A549 (cell line): Measurements from ENCODE around the gene ATG2A. TPM values are rescaled to one million over a fixed set of nuclear protein-coding genes. Genes with fewer than 3 reads are reported as not detected.

Source experiments
- ATOH8 ChIP-seq: fragments of 250-450 bp; sonication (Bioruptor Pico); IDR thresholded peaks from 2 replicates; pipeline ENCODE4 v1.5.0; 2020; ENCODE audit warnings: low read depth, mild to moderate bottlenecking, moderate library complexity
- CHD4 ChIP-seq: fragments of 200-600 bp; sonication (generic); IDR thresholded peaks from 2 replicates; pipeline ENCODE4 v1.6.1; 2016; ENCODE audit warnings: antibody characterized with exemption, mild to moderate bottlenecking, borderline replicate concordance
- EHMT2 ChIP-seq: fragments of 200-600 bp; sonication (generic); IDR thresholded peaks from 2 replicates; pipeline ENCODE4 v1.6.1; 2016; ENCODE audit warnings: antibody characterized with exemption, low read depth, mild to moderate bottlenecking, moderate library complexity
- ELK1 ChIP-seq: fragments of 150-350 bp; IDR thresholded peaks from 2 replicates; pipeline ENCODE4 v1.6.1; 2014; ENCODE audit warnings: low read depth, mild to moderate bottlenecking, low read length
- FOSB ChIP-seq: fragments of 250-450 bp; sonication (Bioruptor Pico); IDR thresholded peaks from 2 replicates; pipeline ENCODE4 v1.5.0; 2020; ENCODE audit warnings: mild to moderate bottlenecking, moderate library complexity
- GATA3 ChIP-seq: IDR thresholded peaks from 2 replicates; pipeline ENCODE4 v1.6.1; 2012; ENCODE audit warnings: borderline replicate concordance
- HDAC2 ChIP-seq: fragments of 200-600 bp; sonication (generic); IDR thresholded peaks from 2 replicates; pipeline ENCODE4 v1.6.1; 2016
- HES2 ChIP-seq: fragments of >200 bp; sonication (Bioruptor Twin); formaldehyde crosslinking; IDR thresholded peaks from 2 replicates; pipeline ENCODE4 v1.6.1; 2016
- HEYL ChIP-seq: fragments of 250-450 bp; sonication (Bioruptor Pico); IDR thresholded peaks from 2 replicates; pipeline ENCODE4 v1.8.0; 2021; ENCODE audit warnings: mild to moderate bottlenecking, moderate library complexity
- JUNB ChIP-seq: fragments of >200 bp; sonication (Bioruptor Twin); formaldehyde crosslinking; IDR thresholded peaks from 2 replicates; pipeline ENCODE4 v1.6.1; 2016
- MYC ChIP-seq: IDR thresholded peaks from 2 replicates; pipeline ENCODE4 v1.6.1; 2012; ENCODE audit warnings: mild to moderate bottlenecking, inconsistent platforms, low read length, improper control_type of control experiment, borderline replicate concordance
- NPAS2 ChIP-seq: fragments of 250-450 bp; sonication (Bioruptor Pico); IDR thresholded peaks from 2 replicates; pipeline ENCODE4 v1.8.0; 2022; ENCODE audit warnings: mild to moderate bottlenecking, moderate library complexity, borderline replicate concordance
- POLR2A ChIP-seq: IDR thresholded peaks from 2 replicates; pipeline ENCODE4 v1.6.1; 2012; ENCODE audit warnings: mild to moderate bottlenecking, low read length
- REST ChIP-seq: fragments of 200-600 bp; sonication (generic); IDR thresholded peaks from 2 replicates; pipeline ENCODE4 v1.6.1; 2016; ENCODE audit warnings: antibody characterized with exemption, mild to moderate bottlenecking, moderate library complexity
- RNF2 ChIP-seq: fragments of 200-600 bp; sonication (generic); IDR thresholded peaks from 2 replicates; pipeline ENCODE4 v1.6.1; 2016; ENCODE audit warnings: low read depth, mild to moderate bottlenecking, antibody characterized with exemption, moderate library complexity, borderline replicate concordance
- SREBF2 ChIP-seq: fragments of 450-650 bp; IDR thresholded peaks from 2 replicates; pipeline ENCODE4 v1.6.1; 2014; ENCODE audit warnings: mild to moderate bottlenecking, moderate library complexity
- TP53 ChIP-seq: fragments of 250-450 bp; sonication (Bioruptor Pico); IDR thresholded peaks from 2 replicates; pipeline ENCODE4 v1.5.0; 2021; ENCODE audit warnings: mild to moderate bottlenecking, moderate library complexity
- ZC3H11A ChIP-seq: fragments of 450-650 bp; IDR thresholded peaks from 2 replicates; pipeline ENCODE4 v1.6.1; 2014; ENCODE audit warnings: antibody characterized with exemption, mild to moderate bottlenecking
- ZFP36 ChIP-seq: fragments of 450-650 bp; IDR thresholded peaks from 2 replicates; pipeline ENCODE4 v1.6.1; 2014; ENCODE audit warnings: borderline replicate concordance; ENCODE audit not compliant: partially characterized antibody
- ZNF302 ChIP-seq: fragments of 250-450 bp; sonication (Bioruptor Pico); IDR thresholded peaks from 2 replicates; pipeline ENCODE4 v1.9.0; 2021; ENCODE audit warnings: inconsistent platforms, mild to moderate bottlenecking, moderate library complexity
- ZSCAN20 ChIP-seq: fragments of 250-450 bp; sonication (Bioruptor Pico); IDR thresholded peaks from 2 replicates; pipeline ENCODE4 v1.8.0; 2022; ENCODE audit warnings: mild to moderate bottlenecking, moderate library complexity
- polyA plus RNA-seq, 4 experiments: library from polyadenylated mRNA; depleted of rRNA in 3 of 4; stranded (reverse); fragments of >200 nt; fragmentation: RNase III in 1 of 4; extraction: RNeasy Plus Mini Kit Qiagen cat#74134 plus additional on column Dnase treatment in 1 of 4; gene quantifications; 2 replicates in 3 of 4; 3 replicates in 1 of 4; pipeline ENCODE4 v1.2.3, GENCODE V29; 2011 to 2017

ATG2A gene
- polyA plus RNA-seq, 2 of the 4 experiments (the other 2 are of a cell fraction), result 3.1 to 13.4 TPM

GRCh38 chr11:64856382-64857227, 60.4 kb downstream of the ATG2A start (continued):
- no peak for TF ChIP-seq REST
- no peak for TF ChIP-seq HES2
- TF ChIP-seq ZFP36, result no peak
- no peak for TF ChIP-seq EHMT2
- no peak for TF ChIP-seq CHD4
- TF ChIP-seq ZNF302 (CRISPR knock-in tag), result no peak
- peak; percentile 40; the same call in 1 of the 2 replicates for TF ChIP-seq GATA3
- TF ChIP-seq FOSB (CRISPR knock-in tag), result no peak
- TF ChIP-seq SREBF2, result no peak
- TF ChIP-seq ELK1, result no peak
- TF ChIP-seq NPAS2 (CRISPR knock-in tag), result 0 out of 2 replicates have a peak, but pooled peaks have one; percentile 35
- TF ChIP-seq HDAC2, result no peak
- no peak for TF ChIP-seq POLR2A
- 0 out of 2 replicates have a peak, but pooled peaks have one; percentile 35 for TF ChIP-seq JUNB
- no peak; the same call in 1 of the 2 replicates for TF ChIP-seq TP53 (CRISPR knock-in tag)
- peak; percentile 95 for TF ChIP-seq ATOH8 (CRISPR knock-in tag)
- TF ChIP-seq RNF2, result no peak
- TF ChIP-seq ZC3H11A, result no peak
- TF ChIP-seq HEYL (CRISPR knock-in tag), result peak; percentile 68
- TF ChIP-seq MYC, result no peak; the same call in none of the 2 replicates
- 0 out of 2 replicates have a peak, but pooled peaks have one; percentile 46 for TF ChIP-seq ZSCAN20 (CRISPR knock-in tag)
